Measurements from ENCODE around the gene NDUFA12. TPM values are rescaled to one million over a fixed set of nuclear protein-coding genes. Genes with fewer than 3 reads are reported as not detected.

NDUFA12 gene
- polyA plus RNA-seq, 1 experiment, result 188 TPM

- TF ChIP-seq CTCF (IDR thresholded peaks at IDR 0.05; ENCODE audit: low read depth, low read length), result no peak
- ChIA-PET CTCF (no interaction called here), POLR2A (interaction anchor here (0.8 kb wide), 1 partner anchor 13 kb away, joined by 3 read pairs; no protein-coding TSS in a partner anchor)
- no peak for DNase-seq (ENCODE audit: low read depth, low spot score)
- no peak overlapping the region for H3K27ac ChIP-seq (ENCODE audit: low read depth, low read length)
- no peaks in the 10 kb centered on the region for H3K9me3 ChIP-seq (ENCODE audit: control insufficient read depth, insufficient read depth, low read length)
- H3K4me3 ChIP-seq (ENCODE audit: low read depth, low read length), result no peak overlapping the region
- no peaks in the 10 kb centered on the region for H3K27me3 ChIP-seq (ENCODE audit: control insufficient read depth, insufficient read depth, low read length)
These were observed 41.6 kb downstream of the NDUFA12 start for GRCh38 chr12:94961911-94962310.

GRCh38 chr12:94961256-94961824, 42.2 kb downstream of the NDUFA12 start:
- no peak for TF ChIP-seq CTCF (IDR thresholded peaks at IDR 0.05; ENCODE audit: low read depth, low read length)
- no peak overlapping the region for H3K4me3 ChIP-seq (ENCODE audit: low read depth, low read length)
- no peak overlapping the region for H3K27ac ChIP-seq (ENCODE audit: low read depth, low read length)
- no peaks in the 10 kb centered on the region for H3K27me3 ChIP-seq (ENCODE audit: control insufficient read depth, insufficient read depth, low read length)
- CTCF ChIA-PET, result interaction anchor here (0.7 kb wide), 1 partner anchor 457 kb away, joined by 4 read pairs; no protein-coding TSS in a partner anchor
- H3K9me3 ChIP-seq (ENCODE audit: control insufficient read depth, insufficient read depth, low read length), result no peaks in the 10 kb centered on the region
- POLR2A ChIA-PET, result no interaction called here
- no peak for DNase-seq (ENCODE audit: low read depth, low spot score)

GRCh38 chr12:94957006-94957405, 46.5 kb downstream of the NDUFA12 start:
- POLR2A ChIA-PET, result interaction anchor here (0.6 to 1.2 kb wide), 2 partner anchors 27 to 87 kb away, joined by 3 read pairs; no protein-coding TSS in a partner anchor
- CTCF ChIA-PET, result interaction anchor here (0.6 kb wide), 1 partner anchor 180 kb away, joined by 7 read pairs; no protein-coding TSS in a partner anchor

DNA sequence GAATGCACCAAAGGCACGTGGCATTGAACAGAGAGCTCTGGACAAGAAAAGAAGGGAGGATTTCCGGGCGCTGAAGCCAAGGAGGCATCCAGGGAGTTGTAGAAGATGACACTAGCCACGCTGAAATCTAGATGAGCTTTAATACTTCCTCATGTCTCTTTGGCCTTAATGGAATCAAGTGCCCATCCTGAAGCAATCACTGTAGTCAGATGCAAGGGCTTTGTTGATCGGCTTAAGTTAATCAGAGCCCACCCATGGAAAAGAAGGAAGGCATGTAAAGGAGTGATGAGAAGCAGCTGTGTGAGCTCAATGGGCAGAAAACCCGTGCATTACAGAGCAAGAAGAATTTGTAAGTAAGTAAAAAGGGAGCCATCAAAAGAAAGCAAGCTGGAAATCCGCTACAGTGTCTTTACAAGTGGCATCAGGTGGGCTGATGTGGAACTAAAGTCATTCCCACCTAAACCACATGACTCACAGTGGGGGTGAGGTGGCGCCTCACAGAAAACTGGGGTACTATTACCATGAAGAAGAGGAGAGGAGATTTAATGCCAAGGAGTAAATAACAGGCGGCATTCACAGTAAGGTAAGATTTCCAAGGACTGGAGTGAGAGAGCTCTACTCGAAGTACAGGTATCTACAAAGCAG, 48.4 kb downstream of the NDUFA12 start:
- POLR2A ChIA-PET, result no interaction called here
- H3K27ac ChIP-seq (ENCODE audit: low read depth, low read length), result no peak overlapping the region
- TF ChIP-seq CTCF (IDR thresholded peaks at IDR 0.05; ENCODE audit: low read depth, low read length), result no peak
- peaks cover 14% of the 10 kb centered on the region for H3K27me3 ChIP-seq (ENCODE audit: control insufficient read depth, insufficient read depth, low read length)
- no peaks in the 10 kb centered on the region for H3K9me3 ChIP-seq (ENCODE audit: control insufficient read depth, insufficient read depth, low read length)
- H3K4me3 ChIP-seq (ENCODE audit: low read depth, low read length), result no peak overlapping the region
- CTCF ChIA-PET, result interaction anchor here (1.1 kb wide), 1 partner anchor 350 kb away, joined by 3 read pairs; no protein-coding TSS in a partner anchor
- no peak for DNase-seq (ENCODE audit: low read depth, low spot score)

More at GRCh38 chr12:94957006-94957405, 46.5 kb downstream of the NDUFA12 start:
- H3K27me3 ChIP-seq (ENCODE audit: control insufficient read depth, insufficient read depth, low read length), result peaks cover 14% of the 10 kb centered on the region
- TF ChIP-seq CTCF (IDR thresholded peaks at IDR 0.05; ENCODE audit: low read depth, low read length), result no peak
- no peak overlapping the region for H3K27ac ChIP-seq (ENCODE audit: low read depth, low read length)
- H3K9me3 ChIP-seq (ENCODE audit: control insufficient read depth, insufficient read depth, low read length), result no peaks in the 10 kb centered on the region
- H3K4me3 ChIP-seq (ENCODE audit: low read depth, low read length), result no peak overlapping the region
- no peak for DNase-seq (ENCODE audit: low read depth, low spot score)

- ChIA-PET CTCF (interaction anchor here (1.1 kb wide), 1 partner anchor 350 kb away, joined by 3 read pairs; no protein-coding TSS in a partner anchor), POLR2A (no interaction called here)
- Histone ChIP-seq H3K4me3 (ENCODE audit: low read depth, low read length) (no peak overlapping the region), H3K27ac (ENCODE audit: low read depth, low read length) (no peak overlapping the region), H3K9me3 (ENCODE audit: control insufficient read depth, insufficient read depth, low read length) (no peaks in the 10 kb centered on the region), H3K27me3 (ENCODE audit: control insufficient read depth, insufficient read depth, low read length) (peaks cover 14% of the 10 kb centered on the region)
- TF ChIP-seq CTCF (IDR thresholded peaks at IDR 0.05; ENCODE audit: low read depth, low read length), result no peak
- no peak for DNase-seq (ENCODE audit: low read depth, low spot score)
These were observed 49.3 kb downstream of the NDUFA12 start for GRCh38 chr12:94954029-94954685.

Data from AG04450 (cell line).